ENCODE results near the gene LCK. TPM values are rescaled to one million over a fixed set of nuclear protein-coding genes. Genes with fewer than 3 reads are reported as not detected.
A peak's percentile ranks its signal among the peaks of the same experiment; 100 is the strongest.
"Not testable (repeated sequence)": the region's sequence is repeated elsewhere in the genome, so short reads cannot be mapped to it uniquely, and the experiment has no call there.

LCK gene
- total RNA-seq, 1 donor from 2014 or later = 1.8 TPM

DNA sequence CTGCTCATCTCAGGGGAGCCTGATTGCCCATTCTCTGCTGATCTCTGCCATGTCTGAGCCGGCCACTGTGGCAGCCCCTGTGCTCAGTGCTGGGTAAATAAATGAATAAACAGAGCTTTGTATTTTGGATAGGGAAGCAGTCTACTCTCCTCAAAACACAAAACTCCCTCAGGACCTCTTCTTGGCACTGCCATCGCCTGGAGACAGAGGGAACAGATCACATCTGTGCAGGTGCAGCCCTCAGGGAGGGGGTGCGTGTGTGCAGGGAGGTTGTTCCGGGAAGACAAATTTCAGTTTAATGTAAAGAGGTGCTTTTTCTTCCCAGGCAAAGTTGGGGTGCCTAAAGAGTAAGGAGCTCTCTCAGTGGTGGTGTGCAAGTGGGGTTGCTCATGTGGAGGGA, 11.7 kb upstream of the LCK start:
- no peak for DNase-seq (ENCODE audit: low spot score)

DNA sequence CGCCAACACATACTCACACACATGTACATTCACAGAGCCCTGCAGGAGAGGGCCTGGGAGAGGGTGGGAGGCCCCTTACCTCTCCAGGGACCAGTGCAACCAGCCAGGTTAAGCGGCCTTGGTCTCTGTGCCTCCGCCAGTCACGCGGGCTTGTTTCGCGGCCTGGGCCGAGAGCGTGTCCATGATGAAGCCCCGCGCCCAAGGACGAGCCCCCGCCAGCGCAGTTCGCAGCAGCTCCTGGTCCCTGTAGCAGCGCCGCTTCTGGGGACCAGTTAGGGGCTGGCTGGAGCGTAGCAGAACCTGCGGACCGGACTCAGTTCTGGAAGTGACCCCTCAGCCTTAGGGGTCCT, 11.3 kb upstream of the LCK start:
- no peak for DNase-seq (ENCODE audit: low spot score)

DNA sequence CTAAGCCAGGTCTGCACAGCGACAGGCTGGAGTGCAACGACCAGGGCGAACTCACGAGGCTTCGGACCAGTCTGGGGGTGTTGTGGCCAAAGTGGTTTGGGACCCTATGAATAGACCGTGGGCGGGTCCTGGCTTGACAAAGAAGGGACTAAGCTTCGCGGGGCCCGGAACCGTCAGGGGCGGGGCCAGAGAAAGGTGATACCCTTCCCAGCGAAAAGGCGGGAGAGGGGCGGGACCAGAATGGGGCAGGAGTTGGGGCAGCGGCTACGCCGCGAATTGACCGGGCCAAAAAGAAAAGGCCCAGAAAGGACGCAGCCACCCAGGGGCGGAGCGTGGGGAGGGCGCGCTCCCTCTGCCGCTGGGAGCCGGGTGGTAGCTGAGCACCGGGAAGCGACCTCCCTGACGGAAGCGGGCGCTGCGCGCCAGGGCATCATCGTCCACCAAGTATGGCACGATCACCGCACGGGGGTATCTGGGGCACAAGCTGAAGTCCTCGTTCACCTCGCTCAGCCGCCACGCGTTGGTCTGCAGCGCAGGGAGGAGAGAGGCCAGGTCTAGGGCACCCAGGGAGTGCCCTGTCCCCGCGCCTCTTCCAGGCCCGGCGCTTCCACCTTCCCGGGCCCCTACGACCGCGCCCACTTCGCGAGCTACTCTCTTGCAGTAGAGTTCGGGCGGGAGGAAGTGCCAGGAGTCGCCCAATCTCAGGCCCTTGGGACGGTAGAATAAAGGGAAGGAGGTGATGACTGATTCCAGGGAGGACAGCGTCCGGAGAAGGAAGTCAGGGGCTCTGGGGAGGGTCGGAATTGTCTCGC, 10.7 kb upstream of the LCK start:
- DNase-seq (ENCODE audit: low spot score) = peak; percentile 93

DNA sequence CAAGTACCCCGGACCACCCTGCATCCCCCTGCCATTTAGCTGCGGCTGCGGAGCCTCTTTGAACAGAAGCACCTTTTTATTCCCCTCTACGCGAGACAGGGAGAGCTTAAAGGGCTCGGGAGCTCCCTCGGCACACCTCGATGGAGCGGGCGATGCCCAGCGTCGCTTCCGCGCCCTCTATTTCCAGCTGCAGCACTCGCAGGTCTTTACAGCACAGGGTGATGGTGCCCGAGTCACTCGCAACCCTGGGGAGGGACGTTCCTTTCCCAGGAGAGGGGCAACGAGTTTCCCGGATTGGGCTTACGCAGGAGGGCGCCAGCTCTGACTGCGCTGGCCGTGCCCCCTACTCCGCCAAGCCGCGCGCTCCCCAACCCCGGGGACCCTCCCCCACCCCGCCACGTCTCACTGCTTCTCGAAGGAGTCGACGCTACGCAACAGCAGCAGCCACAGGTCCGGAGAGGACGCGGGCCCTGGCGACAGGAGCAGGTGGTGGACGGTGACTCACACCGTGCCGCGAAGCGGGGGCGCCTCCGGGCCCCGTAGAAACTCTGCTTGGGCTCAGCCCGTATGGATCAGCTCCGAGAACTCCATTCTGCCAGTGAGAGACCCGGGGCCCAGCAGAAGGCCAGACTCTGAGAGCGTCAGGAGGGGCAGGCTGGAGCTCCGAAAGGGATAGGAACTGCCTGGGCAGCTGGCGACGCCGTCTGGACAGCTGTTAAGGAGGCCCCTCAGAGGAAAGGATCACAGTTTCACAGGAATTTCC, 9.9 kb upstream of the LCK start:
- DNase-seq (ENCODE audit: low spot score) = peak; percentile 92

DNA sequence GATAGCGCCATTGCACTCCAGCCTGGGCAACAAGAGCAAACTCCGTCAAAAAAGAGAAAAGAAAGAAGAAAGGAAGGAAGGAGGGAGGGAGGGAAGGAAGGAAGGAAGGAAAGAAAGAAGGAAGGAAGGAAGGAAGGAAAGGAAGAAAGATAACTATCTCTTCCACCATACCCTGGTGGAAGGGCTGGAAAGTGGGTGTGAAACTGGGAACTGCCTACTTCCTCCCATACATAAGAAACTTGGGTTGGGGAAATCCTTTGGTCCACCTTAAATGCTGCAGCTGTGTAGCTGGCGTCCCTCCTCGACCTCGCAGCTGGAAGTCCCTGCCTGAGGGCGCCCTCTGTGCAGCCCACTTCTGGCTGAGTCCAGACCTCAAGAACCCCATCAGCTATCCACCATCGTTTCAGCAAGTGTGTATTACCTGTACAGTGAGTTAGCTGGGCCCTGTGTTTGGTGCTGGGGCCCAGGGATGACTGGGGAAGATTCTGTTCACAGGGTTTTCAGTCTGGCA, 8.7 kb upstream of the LCK start:
- DNase-seq (ENCODE audit: low spot score) = no peak

DNA sequence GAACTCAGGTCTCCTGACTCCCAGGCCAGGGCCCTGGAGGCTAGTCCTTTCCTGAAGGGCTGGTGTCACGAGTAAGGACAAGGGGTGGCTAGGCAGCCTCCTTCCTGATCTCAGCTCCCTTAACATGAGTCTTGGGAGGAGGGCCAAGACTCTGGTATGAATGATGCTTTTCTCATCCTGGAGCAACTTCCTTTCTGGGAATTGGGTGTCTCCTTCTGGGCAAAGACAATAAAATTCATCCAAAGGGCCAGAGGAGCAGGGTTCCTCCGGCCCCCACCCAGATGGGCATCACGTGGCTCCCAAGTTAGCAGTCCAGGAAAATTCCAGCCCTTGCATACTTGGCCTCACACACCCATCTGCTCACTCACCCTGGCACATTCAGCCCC, 4.2 kb upstream of the LCK start, which contains the start of gene FAM167B:
FAM167B (plus strand) TSS at position 335 of the 386 bp plus-strand sequence. CDS start 200 bp downstream, outside the sequence.
- no peak for DNase-seq (ENCODE audit: low spot score)

DNA sequence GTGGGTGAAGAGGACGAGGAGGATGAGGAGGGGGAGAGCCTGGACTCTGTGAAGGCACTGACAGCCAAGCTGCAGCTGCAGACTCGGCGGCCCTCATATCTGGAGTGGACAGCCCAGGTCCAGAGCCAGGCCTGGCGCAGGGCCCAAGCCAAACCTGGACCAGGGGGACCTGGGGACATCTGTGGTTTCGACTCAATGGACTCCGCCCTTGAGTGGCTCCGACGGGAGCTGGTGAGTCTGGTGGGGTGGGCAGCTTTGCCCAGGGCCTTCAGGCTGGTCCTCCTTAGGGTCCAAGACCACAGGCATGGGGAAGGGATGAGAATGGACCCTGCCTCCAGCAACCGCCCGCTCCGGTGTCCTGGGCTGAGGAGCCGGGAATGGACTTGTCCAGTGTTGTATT, 3.6 kb upstream of the LCK start:
- DNase-seq (ENCODE audit: low spot score) = no peak

DNA sequence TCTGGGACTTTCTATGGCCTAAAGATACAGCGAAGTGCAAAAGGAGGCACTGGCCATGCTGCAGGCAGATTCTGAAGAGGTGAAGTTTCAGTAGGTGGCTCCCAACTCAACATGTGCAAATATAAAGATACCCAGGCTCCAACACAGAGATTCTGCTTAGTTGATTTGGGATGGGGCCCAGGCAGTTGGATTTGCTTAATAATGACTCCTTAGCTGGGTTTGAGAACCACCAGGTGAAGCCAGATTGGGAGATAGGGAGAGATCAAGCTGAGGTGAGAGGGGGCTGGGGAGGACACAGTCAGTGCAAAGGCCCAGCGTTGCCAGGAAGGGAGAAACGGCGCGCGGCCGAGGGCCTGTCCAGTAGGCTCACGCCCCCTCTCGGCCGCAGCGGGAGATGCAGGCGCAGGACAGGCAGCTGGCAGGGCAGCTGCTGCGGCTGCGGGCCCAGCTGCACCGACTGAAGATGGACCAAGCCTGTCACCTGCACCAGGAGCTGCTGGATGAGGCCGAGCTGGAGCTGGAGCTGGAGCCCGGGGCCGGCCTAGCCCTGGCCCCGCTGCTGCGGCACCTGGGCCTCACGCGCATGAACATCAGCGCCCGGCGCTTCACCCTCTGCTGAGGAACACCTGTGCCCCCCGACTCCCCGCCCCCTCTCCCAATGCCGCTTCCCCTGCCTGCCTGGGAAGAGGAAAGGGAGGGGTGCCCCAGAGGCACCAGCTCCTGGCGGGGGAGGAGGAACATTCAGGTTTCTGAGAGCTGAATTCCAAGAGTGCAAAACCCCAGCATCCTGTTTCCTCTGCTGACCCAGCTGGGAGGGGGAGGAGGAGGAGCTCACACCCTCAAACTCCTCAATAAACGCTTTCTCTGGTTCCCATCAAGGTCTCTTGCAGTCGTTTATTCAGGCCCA, 2.8 kb upstream of the LCK start:
- DNase-seq (ENCODE audit: low spot score) = peak; percentile 94

DNA sequence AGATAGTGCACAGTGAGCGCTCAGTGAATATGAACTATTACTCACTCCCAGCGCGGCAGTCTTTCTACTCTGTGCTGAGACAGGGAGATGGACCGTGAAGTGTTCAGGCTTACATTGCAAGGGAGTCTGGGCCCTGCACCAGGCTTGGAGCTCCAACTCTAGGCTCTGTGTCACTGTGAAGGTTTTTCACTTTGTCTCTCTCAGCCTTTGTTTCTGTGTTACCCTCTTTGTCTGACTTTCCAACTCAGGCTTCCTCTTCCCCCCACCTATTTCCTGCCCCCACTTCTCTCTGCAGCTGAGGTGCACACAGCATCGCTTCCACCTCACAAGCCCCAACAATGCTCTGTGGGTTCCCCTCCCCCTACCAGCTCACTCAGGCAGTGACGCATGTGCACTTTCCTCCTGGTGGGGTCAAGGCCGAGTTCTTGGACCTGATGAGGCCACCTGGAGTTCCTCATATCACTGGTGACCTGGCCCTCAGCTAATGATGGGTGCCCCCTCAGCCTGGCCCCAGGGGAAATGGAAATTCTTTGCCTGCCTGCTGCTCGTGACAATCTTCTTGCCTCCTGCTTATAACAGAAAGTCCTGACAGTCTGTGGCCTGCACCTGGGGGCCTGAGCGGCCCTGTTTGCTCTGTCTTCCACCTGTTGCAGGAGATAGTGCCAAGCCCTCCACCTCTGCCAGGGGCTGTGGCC, 1.1 kb upstream of the LCK start:
- no peak for DNase-seq (ENCODE audit: low spot score)

DNA sequence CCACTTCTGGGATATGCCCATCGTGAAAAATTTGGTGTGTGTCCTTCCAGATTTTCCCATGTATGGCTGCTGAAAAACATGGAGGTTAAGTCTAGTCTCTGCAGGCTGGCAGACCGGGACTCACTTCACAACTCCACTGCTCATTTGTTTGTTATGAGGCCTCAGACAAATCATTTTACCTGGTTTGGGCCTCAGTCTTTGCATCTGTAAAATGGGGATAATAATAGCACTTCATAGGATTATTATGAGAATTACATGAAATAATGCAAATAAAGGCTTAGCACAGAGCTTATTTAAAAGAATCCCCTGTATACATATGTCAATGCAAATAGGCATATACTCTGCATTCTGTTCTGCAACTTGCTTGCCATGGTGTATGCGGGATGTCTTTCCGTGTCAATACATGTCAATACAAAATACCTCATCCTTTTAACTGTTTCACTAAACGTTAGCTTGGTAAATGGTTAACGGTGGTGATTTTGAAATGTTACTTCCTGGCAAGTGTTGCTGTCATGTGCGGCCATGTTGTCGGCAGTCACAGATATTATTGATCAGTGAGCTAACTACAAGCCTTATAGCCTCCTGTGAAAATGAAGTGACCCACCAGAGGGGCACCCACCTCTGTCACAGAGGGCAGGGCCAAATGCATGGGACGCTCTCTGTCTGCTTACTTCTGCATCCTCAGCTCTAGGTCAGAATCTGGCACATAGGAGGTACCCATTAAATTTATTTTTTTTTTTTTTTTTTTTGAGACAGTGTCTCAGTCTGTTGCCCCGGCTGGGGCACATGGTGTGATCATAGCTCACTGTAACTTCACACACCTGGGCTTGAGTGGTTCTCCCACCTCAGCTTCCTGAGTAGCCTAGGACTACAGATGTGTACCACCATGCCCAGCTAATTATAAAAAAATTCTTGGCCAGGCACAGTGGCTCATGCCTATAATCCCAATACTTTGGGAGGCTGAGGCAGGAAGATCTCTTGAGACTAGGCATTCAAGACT, 4.3 kb downstream of the LCK start:
- no peak for DNase-seq (ENCODE audit: low spot score)

DNA sequence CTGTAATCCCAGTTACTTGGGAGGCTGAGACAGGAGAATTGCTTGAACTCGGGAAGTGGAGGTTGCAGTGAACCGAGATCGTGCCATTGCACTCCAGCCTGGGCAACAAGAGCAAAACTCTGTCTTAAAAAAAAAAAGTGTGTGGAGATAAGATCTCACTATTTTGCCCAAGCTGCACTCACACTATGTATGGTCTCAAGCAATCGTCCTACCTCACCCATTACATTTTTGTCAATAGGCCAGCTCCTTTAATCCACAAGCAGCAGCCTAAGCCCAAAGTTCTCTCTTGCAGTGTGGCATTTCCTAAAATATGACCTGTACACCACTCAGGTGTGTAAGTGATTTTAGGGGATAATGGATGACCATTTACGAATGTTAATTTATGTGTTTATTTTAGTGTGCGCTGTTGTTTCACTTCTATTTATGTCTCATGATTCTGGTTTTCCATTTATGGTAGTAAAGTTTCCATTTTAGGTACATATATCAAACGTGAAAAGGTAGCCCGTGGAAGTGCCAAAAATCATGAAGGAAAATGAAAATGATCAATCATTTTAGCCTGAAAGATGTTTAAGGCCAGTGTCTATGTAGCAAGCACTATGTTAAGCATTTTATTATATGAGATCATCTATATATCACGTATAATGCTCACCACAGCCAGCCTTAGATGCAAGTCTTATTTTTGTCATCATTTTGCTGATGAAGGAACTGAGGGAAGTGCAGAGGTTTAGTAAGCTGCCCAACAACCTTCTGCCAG, 5.6 kb downstream of the LCK start:
- no peak for DNase-seq (ENCODE audit: low spot score)

DNA sequence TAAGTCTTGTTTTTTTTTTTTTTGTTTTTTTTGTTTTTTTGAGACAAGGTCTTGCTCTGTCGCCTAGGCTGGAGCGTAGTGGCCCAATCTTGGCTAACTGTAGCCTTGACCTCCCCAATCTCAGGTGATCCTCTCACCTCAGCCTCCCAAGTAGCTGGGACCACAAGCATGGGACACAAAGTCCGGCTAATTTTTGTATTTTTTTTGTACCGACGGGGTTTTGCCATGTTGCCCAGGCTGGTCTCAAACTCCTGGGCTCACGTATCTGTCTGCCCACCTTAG, 6.1 kb downstream of the LCK start:
- no peak for DNase-seq (ENCODE audit: low spot score)

DNA sequence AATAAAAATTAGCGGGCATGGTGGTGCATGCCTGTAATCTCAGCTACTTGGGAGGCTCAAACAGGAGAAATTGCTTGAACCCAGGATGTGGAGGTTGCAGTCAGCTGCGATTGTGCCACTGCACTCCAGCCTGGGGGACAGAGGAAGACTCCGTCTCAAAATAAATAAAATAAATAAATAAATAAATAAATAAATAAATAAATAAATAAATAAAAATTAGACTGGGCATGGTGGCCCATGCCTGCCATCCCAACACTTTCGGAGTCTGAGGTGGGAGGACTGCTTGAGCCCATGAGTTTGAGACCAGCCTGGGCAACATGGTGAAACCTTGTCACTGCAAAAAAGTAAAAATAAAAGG, 12.2 kb downstream of the LCK start:
- DNase-seq (ENCODE audit: low spot score) = not testable (repeated sequence)

DNA sequence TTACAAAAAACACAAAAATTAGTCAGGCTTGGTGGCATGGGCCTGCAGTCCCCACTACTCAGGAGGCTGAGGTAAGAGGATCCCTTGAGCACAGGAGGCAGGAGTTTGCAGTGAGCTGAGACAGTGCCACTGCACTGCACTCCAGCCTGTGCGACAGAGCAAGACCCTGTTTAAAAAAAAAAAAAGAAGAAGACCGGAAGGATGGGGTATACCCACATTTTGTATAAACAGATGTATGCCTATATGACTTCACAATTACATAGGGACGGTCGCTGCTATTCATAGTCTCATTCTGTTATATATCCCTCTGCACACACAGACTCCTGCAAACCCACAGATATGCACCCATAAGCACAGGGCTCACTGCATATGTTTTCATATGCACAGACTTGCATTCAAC, 12.7 kb downstream of the LCK start:
- no peak for DNase-seq (ENCODE audit: low spot score)

DNA sequence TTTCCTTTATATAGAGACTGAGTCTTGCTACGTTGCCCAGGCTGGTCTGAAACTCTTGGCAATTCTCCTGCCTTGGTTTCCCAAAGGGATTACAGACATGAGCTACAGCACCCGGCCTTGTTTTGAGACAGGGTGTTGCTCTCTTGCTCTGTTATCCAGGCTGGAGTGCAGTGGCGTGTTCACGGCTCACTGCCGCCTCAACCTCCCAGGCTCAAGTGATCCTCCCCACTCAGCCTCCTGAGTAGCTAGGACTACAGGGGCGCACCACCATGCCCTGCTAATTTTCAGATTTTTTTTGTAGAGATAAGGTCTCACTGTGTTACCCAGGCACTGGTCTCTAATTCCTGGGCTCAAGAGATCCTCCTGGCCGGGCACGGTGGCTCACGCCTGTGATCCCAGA, 14.8 kb downstream of the LCK start:
- DNase-seq (ENCODE audit: low spot score) = no peak

DNA sequence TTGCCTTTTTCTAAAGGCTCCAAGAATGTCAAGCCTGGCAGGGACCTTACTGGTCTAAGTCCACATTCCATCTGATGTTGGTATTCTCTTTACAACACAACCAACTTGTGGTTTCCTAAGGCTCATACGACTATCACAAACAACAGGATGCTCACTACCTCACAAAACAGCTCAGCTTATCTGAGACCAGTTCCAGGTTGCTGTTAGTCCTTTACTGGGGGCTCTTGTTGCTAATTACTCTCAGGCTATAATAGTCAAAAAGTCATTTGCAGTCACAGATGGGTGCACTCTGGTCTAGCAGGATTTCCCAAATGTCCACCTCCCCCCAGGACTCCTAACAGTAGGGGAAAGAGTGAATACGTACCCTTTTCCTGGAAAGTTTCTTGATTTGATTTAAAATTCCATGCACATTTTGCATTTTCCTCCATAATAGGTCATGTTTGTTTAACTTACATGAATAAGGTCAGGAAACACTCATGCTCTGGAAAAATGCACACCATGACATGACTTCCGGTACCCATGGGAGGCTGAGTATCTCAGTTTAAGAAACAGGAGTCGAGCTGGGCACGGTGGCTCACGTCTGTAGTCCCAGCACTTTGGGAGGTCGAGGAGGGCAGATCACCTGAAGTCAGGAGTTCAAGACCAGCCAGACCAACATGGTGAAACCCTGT, 16.0 kb downstream of the LCK start:
- DNase-seq (ENCODE audit: low spot score) = no peak

DNA sequence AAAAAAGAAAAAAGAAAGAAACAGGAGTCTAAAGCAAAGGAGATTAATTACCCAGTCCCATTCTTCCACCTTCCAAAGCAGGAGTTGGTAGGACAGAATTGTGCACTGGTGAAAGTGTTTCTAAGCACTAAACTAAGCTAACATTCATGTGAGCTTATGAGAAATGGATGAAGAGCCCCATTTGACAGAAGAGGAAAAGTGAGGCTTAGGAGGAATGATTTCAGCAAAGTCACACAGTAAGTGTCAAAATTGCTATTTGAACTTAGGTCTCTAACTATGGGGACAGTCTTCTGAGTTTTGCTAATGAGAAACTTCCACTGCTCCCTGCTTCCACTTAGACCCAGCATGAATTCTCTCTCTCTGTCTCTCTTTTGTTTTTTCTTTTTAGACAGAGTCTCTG, 18.7 kb downstream of the LCK start:
- no peak for DNase-seq (ENCODE audit: low spot score)

DNA sequence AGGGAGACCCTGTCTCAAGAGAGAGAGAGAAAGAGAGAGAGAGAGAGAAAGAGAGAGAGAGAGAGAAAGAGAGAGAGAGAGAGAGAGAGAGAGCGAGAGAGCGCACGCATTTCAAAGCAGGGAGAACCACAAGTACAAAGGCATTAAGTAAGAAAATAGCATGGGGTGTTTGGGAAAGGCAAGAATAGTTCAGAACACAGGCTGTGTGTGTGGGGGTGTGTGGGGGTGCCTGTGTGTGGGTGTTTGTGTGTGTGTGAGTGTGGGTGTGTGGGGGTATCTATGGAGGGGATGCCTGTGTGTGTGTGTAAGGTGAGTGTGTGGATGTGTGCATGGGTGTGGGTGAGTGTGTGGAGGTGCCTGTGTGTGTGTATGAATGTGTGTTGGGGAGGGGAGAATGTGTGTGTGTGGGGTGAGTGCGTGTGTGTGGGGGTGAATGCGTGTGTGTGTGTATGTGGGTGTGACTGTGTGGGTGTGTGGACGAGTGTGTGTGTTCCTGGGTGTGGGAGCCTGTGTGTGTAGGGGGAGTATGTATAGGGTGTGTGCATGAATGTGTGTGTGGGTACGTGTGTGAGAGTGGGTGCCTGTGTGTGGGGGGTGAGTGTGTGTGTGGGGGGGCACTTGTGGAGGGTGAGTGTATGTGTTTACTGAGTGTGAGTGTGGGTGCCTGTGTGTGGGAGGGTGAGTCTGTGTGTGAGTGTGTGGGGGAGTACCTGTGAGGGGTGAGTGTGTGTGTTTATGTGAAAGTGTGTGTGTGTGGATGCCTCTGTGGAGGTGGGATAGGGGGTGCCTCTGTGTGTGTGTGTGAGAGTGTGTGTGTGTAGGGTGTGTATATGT, 21.7 kb downstream of the LCK start:
- no peak for DNase-seq (ENCODE audit: low spot score)
